ENCODE measurements around the gene CCNT1.

GRCh38 chr12:48712209-48712608 is 4.3 kb downstream of the CCNT1 start:
- TF ChIP-seq CTCF (conservative IDR thresholded peaks at IDR 0.05; ENCODE audit: low read depth, low read length) (no peak), SMC3 (IDR thresholded peaks at IDR 0.05; ENCODE audit: low read depth, low read length) (no peak), CEBPB (IDR thresholded peaks at IDR 0.05; ENCODE audit: low read depth, low read length) (no peak), POLR2A (IDR thresholded peaks at IDR 0.05; ENCODE audit: low read depth, low read length) (no peak), RCOR1 (IDR thresholded peaks at IDR 0.05; ENCODE audit: insufficient replicate concordance, low read length) (no peak), BHLHE40 (IDR thresholded peaks at IDR 0.05; ENCODE audit: low read depth, low read length) (no peak), RFX5 (IDR thresholded peaks at IDR 0.05; ENCODE audit: low read depth, low read length) (no peak), MAZ (IDR thresholded peaks at IDR 0.05; ENCODE audit: borderline replicate concordance, low read depth, low read length) (no peak), CHD1 (IDR thresholded peaks at IDR 0.05; ENCODE audit: low read depth, low read length) (no peak), USF2 (IDR thresholded peaks at IDR 0.05; ENCODE audit: low read depth, low read length) (no peak), MAFK (IDR thresholded peaks at IDR 0.05; ENCODE audit: low read depth, low read length) (no peak), FOS (IDR thresholded peaks at IDR 0.05; ENCODE audit: low read depth, low read length) (no peak)
